BLaER1 treated with 17β-estradiol and CSF1 and Interleukin-3, amounts not matched to agents 10 nM and 100 nM (cell line): ENCODE results near the gene NANOS2.
"Not testable (repeated sequence)": the region's sequence is repeated elsewhere in the genome, so short reads cannot be mapped to it uniquely, and the experiment has no call there.

Experiments used
- H3K27ac ChIP-seq, 11 experiments: shearing (Covaris generic); formaldehyde crosslinking; 2 replicates each; pipeline ENCODE4 v1.8.1; 2022
- H3K27me3 ChIP-seq, 11 experiments: shearing (Covaris generic); formaldehyde crosslinking; 2 replicates each; pipeline ENCODE4 v1.8.1; 2022
- H3K36me3 ChIP-seq, 11 experiments: shearing (Covaris generic); formaldehyde crosslinking; 2 replicates each; pipeline ENCODE4 v1.8.1; 2022
- H3K4me1 ChIP-seq, 10 experiments: shearing (Covaris generic); formaldehyde crosslinking; 2 replicates each; pipeline ENCODE4 v1.8.1; 2022
- H3K4me2 ChIP-seq, 11 experiments: shearing (Covaris generic); formaldehyde crosslinking; 2 replicates each; pipeline ENCODE4 v1.8.1; 2022
- H3K4me3 ChIP-seq, 10 experiments: shearing (Covaris generic); formaldehyde crosslinking; 2 replicates each; pipeline ENCODE4 v1.8.1; 2022
- H3K9ac ChIP-seq, 11 experiments: shearing (Covaris generic); formaldehyde crosslinking; 2 replicates each; pipeline ENCODE4 v1.8.1; 2022
- H3K9me3 ChIP-seq, 11 experiments: shearing (Covaris generic); formaldehyde crosslinking; replicated peaks in 1 of 11; 2 replicates each; pipeline ENCODE4 v1.8.1; 2022
- H4K20me1 ChIP-seq, 11 experiments: shearing (Covaris generic); formaldehyde crosslinking; 2 replicates each; pipeline ENCODE4 v1.8.1; 2022
- Cebpa-rat ChIP-seq, 11 experiments: shearing (Covaris generic); IDR thresholded peaks; 2 replicates each; pipeline ENCODE4 v1.8.1; 2022

The NANOS2 gene

DNA sequence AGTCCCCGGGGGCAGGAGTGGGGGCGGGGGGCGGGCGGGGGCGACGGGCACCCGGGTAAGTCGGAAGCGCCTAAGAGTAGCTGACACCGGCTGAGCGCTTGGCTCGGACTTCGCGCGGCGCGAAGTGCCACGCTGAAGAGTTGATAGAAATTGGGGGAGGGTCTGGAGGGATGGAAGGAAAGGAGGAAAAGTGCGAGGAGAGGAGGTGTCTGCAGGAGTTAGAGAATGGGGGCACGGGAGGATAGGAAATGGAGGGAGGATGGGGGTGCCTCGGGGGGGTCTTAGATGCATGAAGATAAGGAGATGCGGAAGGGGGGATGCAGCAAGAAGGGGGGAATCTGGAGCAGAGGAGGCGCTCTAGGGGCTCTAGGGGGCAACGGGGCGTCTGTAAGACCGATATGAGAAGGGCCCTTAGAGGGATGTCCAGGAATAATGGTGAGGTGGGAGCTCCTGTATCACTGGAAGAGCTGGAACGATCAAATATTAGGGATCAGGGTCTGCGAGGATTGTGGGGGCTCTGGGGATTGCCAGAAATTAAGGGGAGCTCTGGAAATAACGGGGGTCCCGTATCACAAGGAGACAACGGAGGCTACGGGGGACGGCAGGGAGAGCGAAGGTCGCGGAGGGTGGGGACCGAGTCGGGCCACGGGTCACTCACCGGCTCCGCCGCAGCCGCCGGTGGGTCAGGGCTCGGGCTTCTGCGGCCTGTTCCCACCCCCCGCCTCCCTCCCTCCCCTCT, 12.5 kb downstream of the NANOS2 start, which contains the start of gene MYPOP:
Gene MYPOP (minus strand): TSS at position 702 of the 739 bp plus-strand sequence. CDS start 840 bp downstream, outside the sequence.
- Histone ChIP-seq H3K9me3 (no peaks in the 10 kb centered on the region), H3K4me3 (peak within 1 kb of the TSS; percentile 72 to 95 (median 88)), H3K4me1 (peaks cover 20 to 50% (median 31%) of the 10 kb centered on the region in 10 experiments), H3K27me3 (no peaks in the 10 kb centered on the region), H4K20me1 (peaks cover 12 to 45% (median 40%) of the 10 kb centered on the region in 11 experiments; a peak in 20 of 22 replicates), H3K9ac (peak within 1 kb of the TSS; percentile 78 to 90 (median 85)), H3K36me3 (peaks cover 23 to 43% (median 35%) of the 10 kb centered on the region in 11 experiments), H3K27ac (peak within 1 kb of the TSS; percentile 42 to 91 (median 79); a peak in 21 of 22 replicates), H3K4me2 (peak within 1 kb of the TSS; percentile 81 to 99 (median 96))
- TF ChIP-seq Cebpa-rat (IDR thresholded peaks at IDR 0.05): no peak

DNA sequence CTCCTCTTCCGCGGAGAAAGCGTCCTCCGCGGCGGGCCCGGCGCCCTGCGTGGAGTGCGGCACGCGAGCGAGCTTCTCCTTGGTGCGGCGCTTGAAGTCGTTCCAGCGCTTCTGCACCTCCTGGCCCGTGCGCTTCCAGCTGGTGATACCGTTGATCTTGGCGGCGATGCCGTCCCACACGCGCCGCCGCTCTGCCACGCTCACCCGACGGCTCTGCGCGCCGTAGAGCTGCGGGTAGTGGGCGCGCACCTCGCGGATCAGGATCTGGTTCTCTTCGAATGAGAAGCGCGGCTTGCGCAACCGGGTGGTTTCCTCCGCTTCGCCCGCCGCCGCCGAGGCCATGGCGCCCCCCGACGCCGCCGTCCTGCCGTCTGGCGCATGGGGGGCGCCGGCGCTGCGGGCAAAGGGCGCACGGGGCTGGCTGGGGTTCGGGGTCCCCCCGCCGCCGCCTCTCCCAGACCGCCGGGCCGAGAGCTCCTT, 13.1 kb downstream of the NANOS2 start:
- Histone ChIP-seq H3K4me2 (peak overlapping the region; percentile 81 to 99 (median 96)), H4K20me1 (peaks cover 16 to 51% (median 44%) of the 10 kb centered on the region in 11 experiments; a peak in 20 of 22 replicates), H3K9me3 (no peaks in the 10 kb centered on the region), H3K4me1 (peaks cover 20 to 54% (median 35%) of the 10 kb centered on the region in 10 experiments), H3K9ac (peak overlapping the region; percentile 78 to 90 (median 85)), H3K4me3 (peak overlapping the region; percentile 72 to 95 (median 88)), H3K27me3 (no peaks in the 10 kb centered on the region), H3K36me3 (peaks cover 23 to 47% (median 38%) of the 10 kb centered on the region in 11 experiments), H3K27ac (peak overlapping the region in 10 of 11 experiments; percentile 38 to 91 (median 80); a peak in 19 of 22 replicates)
- peak; percentile 24 to 98 (median 92); a peak in 19 of 22 replicates for TF ChIP-seq Cebpa-rat (IDR thresholded peaks at IDR 0.05)

DNA sequence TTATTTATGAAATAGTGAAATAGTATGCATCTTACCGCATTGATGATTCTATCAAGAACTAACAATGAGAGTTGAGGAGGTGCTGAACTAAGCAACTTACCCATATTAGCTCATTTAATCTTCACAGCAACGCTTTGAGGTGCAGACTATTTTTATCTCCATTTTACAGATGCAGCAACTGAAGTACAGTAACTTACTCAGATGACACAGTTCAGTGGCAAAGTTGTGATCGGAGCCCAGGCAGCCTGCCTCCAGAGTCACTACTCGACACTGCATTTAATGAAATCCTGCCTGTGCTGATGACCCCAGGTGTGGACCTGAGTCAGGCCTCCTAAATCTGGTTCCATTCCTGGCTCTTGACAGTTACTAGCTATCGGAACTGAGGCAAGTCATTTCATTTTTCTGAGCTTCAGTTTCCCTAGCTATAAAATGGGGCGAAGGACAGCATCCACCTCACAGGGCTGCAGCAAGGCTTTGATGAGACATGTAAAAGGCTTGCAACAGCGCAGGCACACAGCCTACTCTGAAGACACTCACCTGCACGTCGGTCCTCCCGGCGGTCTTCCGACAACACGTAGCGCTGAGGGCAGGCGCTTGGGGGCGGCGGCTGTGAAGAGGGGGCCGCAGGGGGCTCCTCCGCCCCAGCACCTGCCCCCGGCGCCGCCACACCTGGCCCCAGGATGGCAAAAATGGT, 13.7 kb downstream of the NANOS2 start:
- Histone ChIP-seq H3K9me3 (no peaks in the 10 kb centered on the region), H3K27ac (peak overlapping the region in 10 of 11 experiments; percentile 38 to 91 (median 80); a peak in 18 of 22 replicates), H3K4me1 (peaks cover 20 to 59% (median 35%) of the 10 kb centered on the region in 10 experiments), H3K27me3 (no peaks in the 10 kb centered on the region), H3K4me3 (peak overlapping the region; percentile 72 to 95 (median 88)), H3K4me2 (peak overlapping the region; percentile 81 to 99 (median 96)), H3K36me3 (peaks cover 28 to 53% (median 44%) of the 10 kb centered on the region in 11 experiments), H4K20me1 (peaks cover 16 to 57% (median 48%) of the 10 kb centered on the region in 11 experiments; a peak in 20 of 22 replicates), H3K9ac (peak overlapping the region; percentile 78 to 90 (median 85))
- TF ChIP-seq Cebpa-rat (IDR thresholded peaks at IDR 0.05): no peak

DNA sequence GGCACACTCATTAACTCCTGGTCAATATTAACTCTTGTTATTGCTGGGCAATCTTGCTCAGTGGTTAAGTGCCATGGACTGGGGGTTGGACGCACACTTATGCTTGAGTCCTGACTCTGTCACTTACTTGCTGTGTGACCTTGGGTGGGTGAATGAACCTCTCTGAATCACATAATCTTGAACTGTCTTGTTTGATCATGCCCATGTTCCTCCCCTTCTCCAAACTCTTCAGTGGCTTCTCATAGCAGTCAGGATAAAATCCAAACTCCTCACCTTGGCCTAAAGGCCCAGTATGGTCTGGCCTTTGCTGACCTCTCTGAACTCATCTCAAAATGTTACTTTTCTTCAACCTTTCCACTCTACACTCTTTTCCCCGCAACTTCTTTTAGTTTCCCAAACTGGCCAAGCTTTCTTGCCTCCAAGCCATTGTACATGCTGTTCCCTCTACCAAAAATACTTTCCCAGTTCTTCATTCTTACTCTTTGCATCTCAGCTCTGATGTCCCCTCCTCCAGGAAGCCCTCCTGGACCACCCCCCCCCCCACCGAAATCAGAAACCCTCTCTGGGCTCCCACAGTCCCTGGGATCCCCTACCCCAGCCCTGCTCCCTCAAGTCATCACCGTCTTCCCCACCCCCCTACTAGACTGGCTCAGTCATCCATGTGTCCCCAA, 14.5 kb downstream of the NANOS2 start:
- Histone ChIP-seq H3K9me3 (no peaks in the 10 kb centered on the region), H3K27ac (no peak overlapping the region), H3K27me3 (no peaks in the 10 kb centered on the region), H3K4me1 (peaks cover 20 to 59% (median 35%) of the 10 kb centered on the region in 10 experiments), H3K36me3 (peaks cover 34 to 61% (median 53%) of the 10 kb centered on the region in 11 experiments), H4K20me1 (peaks cover 16 to 65% (median 56%) of the 10 kb centered on the region in 11 experiments; a peak in 20 of 22 replicates), H3K4me2 (peak overlapping the region; percentile 81 to 99 (median 96); a peak in 21 of 22 replicates), H3K9ac (peak overlapping the region in 2 of 11 experiments; percentile 87 to 90; a peak in 3 of 22 replicates), H3K4me3 (peak overlapping the region in 7 of 10 experiments; percentile 79 to 95 (median 88); a peak in 12 of 20 replicates)
- TF ChIP-seq Cebpa-rat (IDR thresholded peaks at IDR 0.05): no peak

DNA sequence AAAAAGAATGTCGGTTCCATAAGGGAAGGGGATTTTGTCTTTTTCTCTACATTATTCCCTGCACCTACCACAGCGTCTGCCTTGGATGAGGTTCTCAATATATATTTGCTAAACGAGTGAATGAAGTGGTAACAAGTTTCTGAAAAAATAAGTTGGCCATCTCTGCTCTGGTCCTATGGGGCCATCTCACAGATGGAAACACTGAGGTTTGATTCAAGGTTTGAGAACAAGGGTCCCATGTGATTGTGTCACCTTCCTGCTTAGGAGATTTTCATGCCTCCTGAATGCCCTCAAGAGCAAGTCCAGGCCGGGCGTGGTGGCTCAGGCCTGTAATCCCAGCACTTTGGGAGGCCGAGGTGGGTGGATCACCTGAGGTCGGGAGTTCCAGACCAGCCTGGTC, 15.3 kb downstream of the NANOS2 start:
- Histone ChIP-seq H3K9ac (no peak overlapping the region), H3K9me3 (no peaks in the 10 kb centered on the region), H3K27ac (no peak overlapping the region), H3K4me1 (peaks cover 20 to 59% (median 37%) of the 10 kb centered on the region in 10 experiments), H3K36me3 (peaks cover 42 to 69% (median 61%) of the 10 kb centered on the region in 11 experiments), H3K27me3 (no peaks in the 10 kb centered on the region), H3K4me3 (no peak overlapping the region), H4K20me1 (peaks cover 16 to 73% (median 61%) of the 10 kb centered on the region in 11 experiments; a peak in 20 of 22 replicates), H3K4me2 (no peak overlapping the region)
- no peak for TF ChIP-seq Cebpa-rat (IDR thresholded peaks at IDR 0.05)

DNA sequence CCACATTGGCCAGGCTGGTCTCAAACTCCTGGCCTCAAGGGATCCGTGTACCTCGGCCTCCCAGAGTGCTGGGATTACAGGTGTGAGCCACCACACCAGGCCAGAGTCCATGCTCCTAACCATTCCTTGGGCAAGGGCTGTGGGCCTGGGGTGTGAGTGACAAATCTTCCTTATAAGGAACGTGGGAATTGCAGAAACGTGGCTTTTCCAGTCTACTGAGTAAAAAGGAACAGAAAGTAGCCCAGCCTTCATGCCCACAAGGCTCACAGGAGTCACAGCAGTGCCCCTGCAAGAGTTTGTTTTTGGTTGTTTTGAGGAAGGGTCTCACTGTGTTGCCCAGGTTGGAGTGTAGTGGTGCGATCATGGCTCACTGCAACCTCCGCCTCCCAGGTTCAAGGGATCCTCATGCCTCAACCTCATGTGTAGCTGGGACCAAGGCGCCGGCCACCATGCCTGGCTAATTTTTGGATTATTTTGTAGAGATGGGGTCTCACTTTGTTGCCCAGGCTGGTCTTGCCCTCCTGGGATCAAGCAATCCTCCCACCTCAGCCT, 17.2 kb downstream of the NANOS2 start:
- Histone ChIP-seq H3K9ac (peak overlapping the region in 2 of 11 experiments; percentile 22 to 31; a peak in 2 of 22 replicates), H3K9me3 (no peaks in the 10 kb centered on the region), H3K4me3 (no peak overlapping the region), H3K36me3 (peaks cover 43 to 79% (median 67%) of the 10 kb centered on the region in 11 experiments), H3K27ac (peak overlapping the region in 2 of 11 experiments; percentile 32 to 40; a peak in 3 of 22 replicates), H3K27me3 (no peaks in the 10 kb centered on the region), H3K4me2 (peak overlapping the region in 7 of 11 experiments; percentile 25 to 81 (median 64); a peak in 12 of 22 replicates), H3K4me1 (peaks cover 13 to 61% (median 37%) of the 10 kb centered on the region in 10 experiments), H4K20me1 (peaks cover 16 to 90% (median 68%) of the 10 kb centered on the region in 11 experiments; a peak in 20 of 22 replicates)
- TF ChIP-seq Cebpa-rat (IDR thresholded peaks at IDR 0.05): no peak

DNA sequence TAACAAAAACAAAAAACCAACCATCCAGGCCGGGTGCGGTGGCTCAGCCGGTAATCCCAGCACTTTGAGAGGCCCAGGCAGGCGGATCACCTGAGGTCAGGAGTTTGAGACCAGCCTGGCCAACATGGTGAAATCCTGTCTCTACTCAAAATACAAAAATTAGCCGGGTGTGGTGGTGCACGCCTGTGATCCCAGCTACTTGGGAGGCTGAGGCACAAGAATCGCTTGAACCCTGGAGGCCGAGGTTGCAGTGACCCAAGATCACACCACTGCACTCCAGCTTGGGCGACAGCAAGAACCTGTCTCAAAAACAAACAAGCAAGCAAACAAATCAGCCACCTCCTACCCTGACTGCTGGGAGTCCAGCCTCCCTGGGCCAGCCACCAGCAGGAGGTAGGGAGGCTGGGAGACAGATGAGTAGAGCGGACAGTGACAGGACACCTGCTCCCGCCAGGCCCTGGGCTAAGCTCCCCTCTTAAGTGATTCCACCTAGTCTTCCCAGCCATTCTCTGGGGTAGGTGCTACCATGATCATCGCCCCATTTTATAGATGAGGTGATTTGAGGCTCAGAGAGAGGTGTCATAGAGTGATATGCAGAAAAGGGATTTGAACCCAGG, 18.5 kb downstream of the NANOS2 start:
- not testable (repeated sequence) for H3K9me3 ChIP-seq, H3K4me3 ChIP-seq, H3K4me2 ChIP-seq, H3K27ac ChIP-seq, H3K27me3 ChIP-seq
- Histone ChIP-seq H3K36me3 (peaks cover 43 to 89% (median 75%) of the 10 kb centered on the region in 11 experiments), H4K20me1 (peaks cover 13 to 95% (median 69%) of the 10 kb centered on the region in 11 experiments; a peak in 20 of 22 replicates), H3K4me1 (peaks cover 8 to 56% (median 32%) of the 10 kb centered on the region in 10 experiments), H3K9ac (peak overlapping the region in 1 of 11 experiments; percentile 13; a peak in 2 of 22 replicates)
